ENCODE results near the gene A3GALT2. TPM values are rescaled to one million over a fixed set of nuclear protein-coding genes. Genes with fewer than 3 reads are reported as not detected.

Gene A3GALT2
- total and polyA plus RNA-seq, 8 donors = 0.07 TPM; not detected in 7

DNA sequence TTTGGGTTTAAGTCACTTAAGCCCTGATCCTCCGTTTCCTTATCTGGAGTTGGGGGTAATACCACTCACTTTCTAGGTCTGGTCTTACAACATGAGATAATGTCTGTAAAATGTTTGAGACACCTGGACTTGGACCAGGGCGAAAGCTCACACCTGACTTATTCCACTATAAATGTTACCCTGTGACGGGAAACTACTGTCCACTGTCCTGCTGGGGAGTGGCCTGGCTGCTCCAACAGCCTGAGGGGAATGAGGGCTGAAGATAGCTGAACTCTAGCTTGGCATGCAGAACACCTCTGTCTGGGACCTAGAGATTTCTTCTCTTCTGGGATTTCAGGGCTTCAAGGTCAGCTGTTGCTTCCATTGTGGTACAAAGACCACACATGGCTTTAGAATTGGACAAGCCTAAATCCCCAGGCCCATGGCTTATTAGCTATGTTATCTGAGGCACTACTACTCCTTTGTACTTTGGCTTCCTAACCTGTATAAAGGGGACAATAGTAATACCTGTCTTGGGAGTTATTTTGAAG is 9.5 kb upstream of the A3GALT2 start:
- Histone ChIP-seq H3K27me3 (no peaks in the 10 kb centered on the region), H3K27ac (no peak overlapping the region), H3K36me3 (peaks cover 0 to 79% (median 45%) of the 10 kb centered on the region in 3 donors), H3K4me1 (peaks cover 11 to 31% (median 14%) of the 10 kb centered on the region in 3 donors), H3K4me3 (no peak overlapping the region), H3K9me3 (no peaks in the 10 kb centered on the region)
- FAIRE-seq (no peak), DNase-seq (no peak), ATAC-seq (no peak)
- intact Hi-C loops (cut with DNase I) = no loop called here
- WGBS, 2 donors = 94 to 96% methylated on average over 3 of the region's 3 CpGs
- no peak for TF ChIP-seq CTCF (IDR thresholded peaks at IDR 0.05)

DNA sequence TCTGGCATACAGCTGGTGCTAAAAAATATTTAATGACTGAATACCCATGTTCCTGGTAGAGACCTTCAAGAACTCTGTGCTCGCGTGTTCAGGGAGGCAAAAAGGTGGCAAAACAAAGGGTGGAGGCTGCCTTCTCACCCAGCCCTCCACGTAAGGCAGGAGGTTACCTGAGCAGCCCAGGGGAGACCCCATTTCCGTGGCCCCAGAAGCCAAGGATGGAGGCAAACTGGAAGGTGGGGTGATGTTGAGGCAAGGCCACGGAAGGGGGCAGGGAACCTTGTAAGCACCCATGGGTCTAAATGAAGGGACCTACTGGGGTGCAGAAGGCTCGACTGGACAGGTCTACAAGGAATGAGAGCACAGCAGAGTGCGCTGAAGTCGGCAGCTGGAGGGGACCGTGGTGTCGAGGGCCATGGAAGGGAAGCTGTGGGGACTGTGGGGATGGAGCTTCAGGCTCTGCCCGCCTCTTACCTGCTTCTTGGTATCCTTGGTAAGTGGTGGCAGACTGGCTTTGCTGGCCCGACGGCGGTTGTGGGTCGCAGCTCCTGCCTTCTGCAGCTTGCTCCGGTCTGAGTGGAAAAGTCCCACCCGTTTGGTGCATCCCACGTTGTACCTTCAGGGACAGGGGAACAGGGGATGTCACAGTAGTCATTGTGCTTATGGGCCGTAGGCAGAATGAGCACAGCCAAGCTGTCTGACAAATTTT is 8.9 kb upstream of the A3GALT2 start:
- H3K27me3 ChIP-seq = no peaks in the 10 kb centered on the region
- intact Hi-C loops (cut with DNase I) = no loop called here
- no peak for DNase-seq
- no peak for ATAC-seq
- no peak for FAIRE-seq
- no peaks in the 10 kb centered on the region for H3K9me3 ChIP-seq
- no peak overlapping the region for H3K4me3 ChIP-seq
- peaks cover 0 to 86% (median 51%) of the 10 kb centered on the region in 3 donors for H3K36me3 ChIP-seq
- no peak for TF ChIP-seq CTCF (IDR thresholded peaks at IDR 0.05)
- 85 to 92% methylated on average over 19 of the region's 19 CpGs for WGBS, 2 donors
- no peak overlapping the region for H3K27ac ChIP-seq
- peaks cover 8 to 24% (median 9%) of the 10 kb centered on the region in 3 donors for H3K4me1 ChIP-seq

DNA sequence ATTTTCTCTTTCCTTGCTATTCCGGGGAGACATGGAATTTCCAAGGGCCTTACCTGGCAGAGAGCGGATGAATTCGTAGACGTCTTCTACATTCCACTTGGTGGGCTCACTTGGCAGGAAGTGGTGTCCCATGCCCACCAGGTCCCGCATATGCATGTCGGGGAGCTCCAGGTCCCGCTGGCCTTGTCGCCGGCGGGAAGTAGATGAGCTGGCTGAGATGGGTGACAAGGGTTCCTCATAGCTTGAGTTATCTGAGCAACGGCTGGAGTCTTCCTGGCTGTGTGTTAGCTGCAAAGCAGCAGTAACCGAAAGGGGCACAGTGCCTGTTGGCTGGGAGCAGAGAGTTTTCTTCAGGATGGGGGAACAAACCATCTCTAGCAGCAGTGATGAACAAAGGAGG is 7.9 kb upstream of the A3GALT2 start:
- no peak for TF ChIP-seq CTCF (IDR thresholded peaks at IDR 0.05)
- Histone ChIP-seq H3K27me3 (no peaks in the 10 kb centered on the region), H3K4me3 (no peak overlapping the region), H3K27ac (no peak overlapping the region), H3K36me3 (peaks cover 0 to 91% (median 61%) of the 10 kb centered on the region in 3 donors), H3K4me1 (peaks cover 0 to 14% (median 0%) of the 10 kb centered on the region in 3 donors), H3K9me3 (no peaks in the 10 kb centered on the region)
- FAIRE-seq = no peak
- WGBS, 2 donors = 94 to 97% methylated on average over 12 of the region's 12 CpGs
- intact Hi-C loops (cut with DNase I) = no loop called here
- DNase-seq = no peak
- no peak for ATAC-seq

DNA sequence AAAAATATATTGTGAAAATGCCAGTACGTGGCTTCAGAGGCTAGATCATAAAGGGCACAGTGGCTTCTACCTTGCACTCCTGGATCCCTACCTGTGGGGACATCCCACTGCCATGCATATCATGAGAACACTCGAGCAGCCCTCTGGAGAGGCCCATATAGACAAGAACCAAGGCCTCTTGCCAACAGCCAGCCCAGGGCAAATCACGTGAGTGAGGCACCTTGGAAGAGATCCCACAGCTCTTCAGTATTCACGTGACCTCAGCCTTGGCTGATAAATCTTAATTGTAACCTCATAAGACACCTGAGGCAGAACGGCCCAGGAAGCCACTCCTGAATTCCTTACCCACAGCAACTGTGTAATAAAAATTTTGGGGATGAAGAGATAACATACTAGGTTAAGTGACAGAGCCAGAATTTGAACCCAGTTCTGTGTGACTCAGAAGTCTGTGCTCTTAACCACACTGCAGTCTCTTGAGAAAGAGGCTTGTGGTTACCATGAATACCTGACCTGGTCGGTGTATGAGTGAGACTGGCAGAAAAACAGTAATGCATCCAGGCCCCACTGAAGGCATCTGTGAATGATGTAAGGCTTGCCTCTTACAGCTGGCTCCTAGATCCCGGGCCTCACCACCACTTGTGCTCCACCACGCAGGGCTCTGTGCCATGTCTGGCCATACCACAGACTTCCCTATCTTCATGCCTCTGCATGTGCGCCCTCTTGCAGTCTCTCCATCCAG is 6.9 kb upstream of the A3GALT2 start:
- intact Hi-C loops (cut with DNase I) = no loop called here
- Histone ChIP-seq H3K36me3 (peaks cover 0 to 96% (median 62%) of the 10 kb centered on the region in 3 donors), H3K4me3 (no peak overlapping the region), H3K27me3 (no peaks in the 10 kb centered on the region), H3K9me3 (no peaks in the 10 kb centered on the region), H3K4me1 (peaks cover 0 to 11% (median 0%) of the 10 kb centered on the region in 3 donors), H3K27ac (peak overlapping the region in 1 of 4 donors; percentile 26)
- no peak for FAIRE-seq
- DNase-seq = peak in 1 of 6 donors; percentile 41
- no peak for TF ChIP-seq CTCF (IDR thresholded peaks at IDR 0.05)
- WGBS, 2 donors = 48 to 54% methylated on average over 9 of the region's 9 CpGs
- peak; percentile 26 to 69 (median 56) for ATAC-seq
